Right atrium auricular region (tissue), 2 donors: Measurements from ENCODE around the gene UQCRHL. TPM values are rescaled to one million over a fixed set of nuclear protein-coding genes. Genes with fewer than 3 reads are reported as not detected.
"Not testable (repeated sequence)": the region's sequence is repeated elsewhere in the genome, so short reads cannot be mapped to it uniquely, and the experiment has no call there.

Experiments used
- DNase-seq: peaks from one replicate; pipeline ENCODE4 v3.0.0-alpha.2; 2019; ENCODE audit warnings: low spot score
- H3K27ac ChIP-seq, 2 donors: fragments of 200-600 bp; sonication (generic); 1 replicate in 1 of 2; 2 replicates in 1 of 2; pipeline ENCODE4 v1.5.1; 2016 to 2019
- H3K27me3 ChIP-seq, 2 donors: fragments of 200-600 bp; sonication (generic); one replicate each; pipeline versions ENCODE4 v1.5.1 to v1.6.0; 2017 to 2019
- H3K36me3 ChIP-seq: fragments of 200-600 bp; sonication (generic); one replicate; pipeline ENCODE4 v1.5.1; 2016
- H3K4me1 ChIP-seq, 2 donors: fragments of 200-600 bp; sonication (generic); one replicate each; pipeline versions ENCODE4 v1.5.1 to v1.6.0; 2017 to 2019
- H3K4me3 ChIP-seq, 2 donors: fragments of 200-600 bp; sonication (generic); 1 replicate in 1 of 2; 2 replicates in 1 of 2; pipeline ENCODE4 v1.5.1; 2017 to 2019; ENCODE audit warnings: mild to moderate bottlenecking in 1 of 2, moderate library complexity in 1 of 2
- H3K9me3 ChIP-seq, 2 donors: fragments of 200-600 bp; sonication (generic); one replicate each; pipeline ENCODE4 v1.5.1; 2019
- total RNA-seq, 2 donors: library from RNA; depleted of rRNA; stranded (reverse); fragments of >200 nt; gene quantifications; one replicate each; pipeline ENCODE4 v1.1.0, GENCODE V29; 2016
- TF ChIP-seq, protein P1 (sequence below), 2 donors: fragments of 200-600 bp; sonication (generic); IDR thresholded peaks; one replicate each; pipeline ENCODE4 v1.5.1; 2019; ENCODE audit warnings: antibody characterized with exemption in 2 of 2

UQCRHL gene
- total RNA-seq, 2 donors from 2014 or later = 1.6 to 5.5 TPM

DNA sequence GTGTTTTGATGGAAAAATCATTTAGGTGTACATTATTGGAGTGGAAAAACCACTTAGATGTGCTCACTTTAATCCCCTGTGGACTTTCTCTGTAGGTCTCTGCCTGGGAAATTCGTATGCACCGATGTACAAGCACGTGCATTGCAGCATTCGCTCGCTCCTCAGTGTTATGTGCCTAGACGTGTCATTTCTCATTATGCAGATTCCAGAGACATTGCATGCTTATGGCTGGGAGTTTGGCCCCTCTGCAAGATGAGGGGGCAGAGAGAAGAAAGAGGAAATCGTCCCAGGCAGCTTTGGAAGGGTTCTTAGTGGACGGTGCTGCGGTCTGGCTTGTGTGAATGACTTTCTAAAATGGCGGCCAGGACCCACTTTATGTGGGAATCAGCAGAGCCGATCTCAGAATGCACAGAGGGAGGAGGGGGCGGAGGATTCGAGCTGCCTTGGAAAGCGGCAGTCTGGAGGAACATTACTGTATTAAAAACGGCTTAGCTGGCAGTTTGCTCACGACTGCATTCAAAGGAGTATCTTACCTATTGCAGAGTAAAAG, 42.4 kb upstream of the UQCRHL start:
- no peak for DNase-seq
- Histone ChIP-seq H3K4me3 (peak overlapping the region; percentile 88 to 91), H3K27me3 (no peaks in the 10 kb centered on the region), H3K9me3 (no peaks in the 10 kb centered on the region), H3K36me3 (no peaks in the 10 kb centered on the region), H3K27ac (peak overlapping the region; percentile 97 to 98), H3K4me1 (peaks cover 0 to 56% of the 10 kb centered on the region in 2 donors)
- TF ChIP-seq, protein P1, sequence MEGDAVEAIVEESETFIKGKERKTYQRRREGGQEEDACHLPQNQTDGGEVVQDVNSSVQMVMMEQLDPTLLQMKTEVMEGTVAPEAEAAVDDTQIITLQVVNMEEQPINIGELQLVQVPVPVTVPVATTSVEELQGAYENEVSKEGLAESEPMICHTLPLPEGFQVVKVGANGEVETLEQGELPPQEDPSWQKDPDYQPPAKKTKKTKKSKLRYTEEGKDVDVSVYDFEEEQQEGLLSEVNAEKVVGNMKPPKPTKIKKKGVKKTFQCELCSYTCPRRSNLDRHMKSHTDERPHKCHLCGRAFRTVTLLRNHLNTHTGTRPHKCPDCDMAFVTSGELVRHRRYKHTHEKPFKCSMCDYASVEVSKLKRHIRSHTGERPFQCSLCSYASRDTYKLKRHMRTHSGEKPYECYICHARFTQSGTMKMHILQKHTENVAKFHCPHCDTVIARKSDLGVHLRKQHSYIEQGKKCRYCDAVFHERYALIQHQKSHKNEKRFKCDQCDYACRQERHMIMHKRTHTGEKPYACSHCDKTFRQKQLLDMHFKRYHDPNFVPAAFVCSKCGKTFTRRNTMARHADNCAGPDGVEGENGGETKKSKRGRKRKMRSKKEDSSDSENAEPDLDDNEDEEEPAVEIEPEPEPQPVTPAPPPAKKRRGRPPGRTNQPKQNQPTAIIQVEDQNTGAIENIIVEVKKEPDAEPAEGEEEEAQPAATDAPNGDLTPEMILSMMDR (IDR thresholded peaks at IDR 0.05) = no peak

DNA sequence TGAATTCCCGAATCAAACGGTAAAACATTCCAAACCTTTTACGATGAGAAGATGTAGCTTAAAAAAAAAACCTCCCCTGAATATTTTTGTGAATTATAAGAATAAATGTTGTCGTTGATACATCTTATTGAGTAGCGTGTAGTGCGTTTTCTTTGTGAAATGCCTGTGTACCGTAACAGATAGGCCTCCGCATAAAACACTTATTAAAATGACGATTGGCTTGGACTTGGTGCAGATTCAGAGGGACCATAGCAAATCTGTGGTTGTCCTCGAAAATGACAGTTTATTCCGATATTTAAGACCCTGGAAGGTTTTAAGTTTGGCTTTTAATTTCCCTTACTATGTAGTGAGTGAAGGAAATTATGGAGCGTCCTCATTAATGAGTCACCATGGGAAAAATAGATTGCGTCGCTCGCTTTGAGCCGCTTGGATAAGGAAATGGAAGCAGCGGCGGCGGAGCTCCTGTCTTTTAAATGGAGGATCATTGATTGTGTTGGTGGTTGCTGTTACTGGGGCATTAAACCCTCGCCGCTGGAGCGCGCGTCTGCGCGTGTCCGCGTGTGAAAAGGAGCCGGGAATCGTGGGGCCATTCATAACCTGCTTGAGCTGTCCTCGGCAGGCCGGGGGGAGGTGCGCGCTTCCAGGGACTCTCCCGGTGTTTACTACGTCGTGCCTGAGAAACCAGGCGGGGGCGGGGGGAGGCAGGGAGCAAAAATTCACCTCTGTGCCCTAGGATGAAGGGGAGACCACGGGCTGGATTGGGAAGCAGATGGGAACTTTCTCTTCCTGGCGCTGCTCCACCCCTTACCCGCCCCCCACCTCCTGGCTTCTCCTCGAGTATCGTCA, 41.7 kb upstream of the UQCRHL start:
- TF ChIP-seq, protein P1 (IDR thresholded peaks at IDR 0.05) = peak in 1 of 2 donors; percentile 8
- H3K4me1 ChIP-seq = peaks cover 0 to 56% of the 10 kb centered on the region in 2 donors
- H3K9me3 ChIP-seq = no peaks in the 10 kb centered on the region

DNA sequence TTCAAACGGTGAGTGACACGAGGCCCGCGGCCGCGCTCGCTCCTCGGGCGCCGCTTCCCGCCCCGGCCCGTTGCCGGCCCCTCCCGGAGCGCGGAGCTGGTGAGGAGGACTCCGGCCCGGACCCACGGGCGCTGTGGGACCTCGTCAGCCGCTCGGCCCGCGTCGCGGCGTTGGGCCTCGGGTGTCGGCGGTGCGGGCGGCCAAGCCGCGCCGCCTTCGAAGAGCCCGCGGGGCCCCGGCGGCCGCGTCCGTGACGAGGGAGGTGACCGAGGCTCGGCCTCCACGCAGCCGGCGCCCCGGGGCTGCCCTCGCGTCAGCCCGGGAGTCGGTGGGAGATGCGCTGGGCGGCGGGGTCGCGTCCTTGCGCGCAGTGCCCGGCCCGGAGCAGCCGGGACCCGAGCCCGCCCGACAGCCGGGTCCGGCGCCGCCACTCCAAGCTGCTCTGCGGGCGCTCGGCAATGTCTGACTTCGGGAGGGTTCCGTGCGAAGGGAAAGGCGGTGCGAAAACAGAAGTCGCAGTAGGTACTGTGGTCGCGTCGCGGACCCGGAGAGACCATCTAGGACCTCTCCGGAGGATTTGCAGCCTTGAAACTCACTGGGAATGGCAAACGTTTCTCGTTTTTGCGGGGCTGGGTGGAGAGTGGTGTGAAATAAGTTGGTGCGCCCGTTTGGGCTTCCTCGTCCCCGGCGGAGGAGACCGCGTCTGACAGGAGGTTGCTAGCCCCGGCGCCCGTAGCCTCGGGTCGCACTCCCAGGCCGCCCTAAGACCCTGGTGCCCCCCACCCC, 40.9 kb upstream of the UQCRHL start:
- Histone ChIP-seq H3K36me3 (no peaks in the 10 kb centered on the region), H3K27me3 (no peaks in the 10 kb centered on the region), H3K4me1 (peaks cover 0 to 50% of the 10 kb centered on the region in 2 donors), H3K4me3 (peak overlapping the region; percentile 88 to 91), H3K27ac (peak overlapping the region; percentile 97 to 98), H3K9me3 (no peaks in the 10 kb centered on the region)
- TF ChIP-seq, protein P1 (IDR thresholded peaks at IDR 0.05) = no peak
- no peak for DNase-seq

More for the DNA sequence above, 41.7 kb upstream of the UQCRHL start:
- H3K27ac ChIP-seq = peak overlapping the region; percentile 97 to 98
- peak overlapping the region; percentile 88 to 91 for H3K4me3 ChIP-seq
- no peaks in the 10 kb centered on the region for H3K36me3 ChIP-seq
- DNase-seq = peak; percentile 90
- no peaks in the 10 kb centered on the region for H3K27me3 ChIP-seq

DNA sequence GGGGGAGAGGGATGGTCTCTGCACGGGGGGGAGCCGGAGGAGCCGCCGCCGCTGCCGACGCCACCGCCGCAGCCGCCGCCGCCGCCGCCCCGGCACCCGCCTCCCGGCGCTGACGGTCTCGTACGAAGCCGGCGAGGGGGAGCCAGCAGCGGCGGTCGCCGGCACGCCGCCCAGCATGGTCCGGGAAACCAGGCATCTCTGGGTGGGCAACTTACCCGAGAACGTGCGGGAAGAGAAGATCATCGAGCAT, 40.4 kb upstream of the UQCRHL start:
- peak overlapping the region; percentile 88 to 91 for H3K4me3 ChIP-seq
- no peaks in the 10 kb centered on the region for H3K9me3 ChIP-seq
- H3K36me3 ChIP-seq = no peaks in the 10 kb centered on the region
- peak overlapping the region; percentile 97 to 98 for H3K27ac ChIP-seq
- DNase-seq = no peak
- peaks cover 0 to 45% of the 10 kb centered on the region in 2 donors for H3K4me1 ChIP-seq
- no peaks in the 10 kb centered on the region for H3K27me3 ChIP-seq
- TF ChIP-seq, protein P1 (IDR thresholded peaks at IDR 0.05) = no peak

DNA sequence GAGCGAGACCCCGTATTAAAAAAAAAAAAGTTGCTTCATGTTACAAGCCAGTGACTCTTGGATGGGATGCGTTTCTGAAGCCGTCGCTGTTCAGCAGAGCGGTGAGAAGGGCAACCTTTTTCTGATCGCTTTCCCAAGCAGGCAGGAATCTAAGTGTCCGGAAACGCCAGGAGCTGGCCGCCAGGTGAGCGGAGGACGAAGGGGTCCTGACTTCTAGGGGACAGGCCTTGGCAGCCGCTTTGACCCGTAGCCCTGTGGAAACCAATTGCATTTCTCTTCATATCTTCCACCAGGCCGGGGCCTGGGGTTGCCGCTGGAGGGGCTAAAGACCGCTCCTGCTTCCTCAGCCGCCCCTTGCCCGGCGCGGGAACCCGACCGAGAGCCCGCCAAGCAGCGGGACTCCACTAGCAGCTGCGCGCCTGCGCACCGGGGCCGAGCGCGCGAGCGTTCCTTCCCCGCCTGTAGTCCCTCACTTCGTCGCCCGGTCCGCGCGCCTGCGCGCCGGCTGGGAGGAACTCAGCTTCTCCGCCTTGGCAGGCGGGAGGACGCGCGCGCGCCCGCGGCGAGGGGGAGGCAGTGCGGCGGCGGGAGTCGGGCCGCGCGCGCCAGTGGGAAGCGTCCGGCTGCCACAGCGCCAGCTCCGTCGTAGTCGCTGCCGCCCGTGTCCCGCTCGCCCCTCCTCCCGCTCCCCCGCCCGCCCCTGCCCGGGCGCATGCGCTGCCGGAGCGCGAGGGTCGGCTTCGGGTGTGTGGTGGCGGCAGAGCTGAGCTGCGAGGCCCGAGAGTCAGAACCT, 39.8 kb upstream of the UQCRHL start, which contains the start of gene SPEN:
TSS of gene SPEN (plus strand) at position 608 of the 793 bp plus-strand sequence. CDS start 361 bp downstream, outside the sequence.
- Histone ChIP-seq H3K4me1 (peaks cover 0 to 40% of the 10 kb centered on the region in 2 donors), H3K27me3 (no peaks in the 10 kb centered on the region)

DNA sequence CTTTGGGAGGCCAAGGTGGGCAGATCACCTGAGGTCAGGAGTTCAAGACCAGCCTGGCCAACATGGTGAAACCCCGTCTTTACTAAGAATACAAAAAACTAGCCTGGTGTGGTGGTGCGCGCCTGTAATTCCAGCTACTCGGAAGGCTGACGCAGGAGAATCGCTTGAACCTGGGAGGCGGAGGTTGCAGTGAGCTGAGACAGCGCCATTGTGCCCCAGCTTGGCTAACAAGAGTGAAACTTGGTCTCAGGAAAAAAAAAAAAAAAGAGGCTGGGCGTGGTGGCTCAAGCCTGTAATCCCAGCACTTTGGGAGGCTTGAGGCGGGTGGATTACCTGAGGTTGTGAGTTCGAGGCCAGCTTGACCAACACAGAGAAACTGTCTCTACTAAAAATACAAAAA, 38.6 kb upstream of the UQCRHL start:
- H3K4me1 ChIP-seq = peaks cover 0 to 27% of the 10 kb centered on the region in 2 donors
- not testable (repeated sequence) for H3K27ac ChIP-seq, H3K9me3 ChIP-seq, H3K27me3 ChIP-seq, DNase-seq, H3K4me3 ChIP-seq, H3K36me3 ChIP-seq

More for the DNA sequence above, 39.8 kb upstream of the UQCRHL start, which contains the start of gene SPEN:
- Histone ChIP-seq H3K36me3 (no peaks in the 10 kb centered on the region), H3K27ac (peak within 1 kb of the TSS; percentile 97 to 98), H3K9me3 (no peaks in the 10 kb centered on the region), H3K4me3 (peak within 1 kb of the TSS; percentile 88 to 91)
- TF ChIP-seq, protein P1 (IDR thresholded peaks at IDR 0.05) = no peak
- peak; percentile 95 for DNase-seq
